Gastroesophageal sphincter (tissue), 4 donors: ENCODE data around the gene INTS11. TPM values are rescaled to one million over a fixed set of nuclear protein-coding genes. Genes with fewer than 3 reads are reported as not detected.
A peak's percentile ranks its signal among the peaks of the same experiment; 100 is the strongest.

ENCODE experiments used
- ATAC-seq: fragments of 150-250 bp; one replicate; pipeline ENCODE4 v1.9.1; 2016; ENCODE audit warnings: mild to moderate bottlenecking, moderate library complexity
- H3K27ac ChIP-seq, 4 donors: fragments of 200-600 bp; sonication (generic) in 3 of 4; 1 replicate in 3 of 4; 2 replicates in 1 of 4; pipeline ENCODE4 v1.5.1; 2016 to 2019
- H3K27me3 ChIP-seq: fragments of 200-600 bp; sonication (generic); one replicate; pipeline ENCODE4 v1.5.1; 2019
- H3K36me3 ChIP-seq, 2 donors: fragments of 200-600 bp; sonication (generic); one replicate each; pipeline ENCODE4 v1.5.1; 2019; ENCODE audit warnings: control low read depth in 1 of 2
- H3K4me1 ChIP-seq, 3 donors: fragments of 200-600 bp; sonication (generic); 1 replicate in 2 of 3; 2 replicates in 1 of 3; pipeline ENCODE4 v1.5.1; 2016 to 2019; ENCODE audit warnings: control low read depth in 2 of 3
- H3K4me3 ChIP-seq, 2 donors: fragments of 200-600 bp; sonication (generic); one replicate each; pipeline ENCODE4 v1.5.1; 2019; ENCODE audit warnings: mild to moderate bottlenecking in 1 of 2, moderate library complexity in 1 of 2
- H3K9me3 ChIP-seq, 3 donors: fragments of 200-600 bp; sonication (generic); one replicate each; pipeline ENCODE4 v1.5.1; 2017 to 2019; ENCODE audit warnings: control low read depth in 2 of 3
- EP300 ChIP-seq: sonication (generic); formaldehyde crosslinking; IDR thresholded peaks from one replicate; pipeline ENCODE4 v1.6.1; 2017; ENCODE audit warnings: antibody characterized with exemption, mild to moderate bottlenecking
- POLR2A ChIP-seq, 2 donors: fragments of 450-650 bp; IDR thresholded peaks; one replicate each; pipeline ENCODE4 v1.6.1; 2017; ENCODE audit warnings: antibody characterized with exemption in 2 of 2, mild to moderate bottlenecking in 2 of 2, moderate library complexity in 1 of 2
- POLR2AphosphoS5 ChIP-seq: sonication (generic); formaldehyde crosslinking; IDR thresholded peaks from one replicate; pipeline ENCODE4 v1.6.1; 2017; ENCODE audit warnings: antibody characterized with exemption
- whole genome bisulfite sequencing, 2 donors: methylation state at CpG; one replicate each; pipeline ENCODE4 v1.1.5; 2018; ENCODE audit warnings: low coverage in 1 of 2; 5-methylcytosine and 5-hydroxymethylcytosine counted together
- total RNA-seq, 4 donors: library from RNA; depleted of rRNA; stranded (reverse); fragments of >200 nt; gene quantifications; one replicate each; pipeline ENCODE4 v1.1.0, GENCODE V29; 2016
- TF ChIP-seq, protein P1 (sequence below), 4 experiments: fragments of 200-600 bp in 2 of 4; fragments of 450-650 bp in 2 of 4; sonication (generic) in 1 of 4; IDR thresholded peaks; one replicate each; pipeline ENCODE4 v1.5.1; 2017 to 2019; ENCODE audit warnings: antibody characterized with exemption in 4 of 4, mild to moderate bottlenecking in 2 of 4, moderate library complexity in 2 of 4

Gene INTS11
- total RNA-seq, 4 donors from 2014 or later = 62.0 to 119 (median 96.4) TPM

DNA sequence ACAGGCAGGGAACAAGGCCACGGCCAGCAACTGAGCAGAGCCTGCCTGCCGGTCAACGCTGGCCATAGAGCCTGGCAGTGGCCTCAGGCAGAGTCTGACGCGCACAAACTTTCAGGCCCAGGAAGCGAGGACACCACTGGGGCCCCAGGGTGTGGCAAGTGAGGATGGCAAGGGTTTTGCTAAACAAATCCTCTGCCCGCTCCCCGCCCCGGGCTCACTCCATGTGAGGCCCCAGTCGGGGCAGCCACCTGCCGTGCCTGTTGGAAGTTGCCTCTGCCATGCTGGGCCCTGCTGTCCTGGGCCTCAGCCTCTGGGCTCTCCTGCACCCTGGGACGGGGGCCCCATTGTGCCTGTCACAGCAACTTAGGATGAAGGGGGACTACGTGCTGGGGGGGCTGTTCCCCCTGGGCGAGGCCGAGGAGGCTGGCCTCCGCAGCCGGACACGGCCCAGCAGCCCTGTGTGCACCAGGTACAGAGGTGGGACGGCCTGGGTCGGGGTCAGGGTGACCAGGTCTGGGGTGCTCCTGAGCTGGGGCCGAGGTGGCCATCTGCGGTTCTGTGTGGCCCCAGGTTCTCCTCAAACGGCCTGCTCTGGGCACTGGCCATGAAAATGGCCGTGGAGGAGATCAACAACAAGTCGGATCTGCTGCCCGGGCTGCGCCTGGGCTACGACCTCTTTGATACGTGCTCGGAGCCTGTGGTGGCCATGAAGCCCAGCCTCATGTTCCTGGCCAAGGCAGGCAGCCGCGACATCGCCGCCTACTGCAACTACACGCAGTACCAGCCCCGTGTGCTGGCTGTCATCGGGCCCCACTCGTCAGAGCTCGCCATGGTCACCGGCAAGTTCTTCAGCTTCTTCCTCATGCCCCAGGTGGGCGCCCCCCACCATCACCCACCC is 6.9 kb upstream of the INTS11 start, which contains the start of gene TAS1R3:
TSS of gene TAS1R3 (plus strand) at position 213 of the 898 bp plus-strand sequence. CDS start at position 279, 66 bp downstream.
- Histone ChIP-seq H3K4me3 (no peak within 1 kb of the TSS), H3K36me3 (peaks cover 0 to 39% of the 10 kb centered on the region in 2 donors), H3K4me1 (peaks cover 0 to 27% (median 7%) of the 10 kb centered on the region in 3 donors), H3K27me3 (no peaks in the 10 kb centered on the region), H3K27ac (no peak within 1 kb of the TSS), H3K9me3 (no peaks in the 10 kb centered on the region)
- TF ChIP-seq POLR2AphosphoS5 (no peak), POLR2A (IDR thresholded peaks at IDR 0.05) (no peak), EP300 (no peak)
- TF ChIP-seq, protein P1, sequence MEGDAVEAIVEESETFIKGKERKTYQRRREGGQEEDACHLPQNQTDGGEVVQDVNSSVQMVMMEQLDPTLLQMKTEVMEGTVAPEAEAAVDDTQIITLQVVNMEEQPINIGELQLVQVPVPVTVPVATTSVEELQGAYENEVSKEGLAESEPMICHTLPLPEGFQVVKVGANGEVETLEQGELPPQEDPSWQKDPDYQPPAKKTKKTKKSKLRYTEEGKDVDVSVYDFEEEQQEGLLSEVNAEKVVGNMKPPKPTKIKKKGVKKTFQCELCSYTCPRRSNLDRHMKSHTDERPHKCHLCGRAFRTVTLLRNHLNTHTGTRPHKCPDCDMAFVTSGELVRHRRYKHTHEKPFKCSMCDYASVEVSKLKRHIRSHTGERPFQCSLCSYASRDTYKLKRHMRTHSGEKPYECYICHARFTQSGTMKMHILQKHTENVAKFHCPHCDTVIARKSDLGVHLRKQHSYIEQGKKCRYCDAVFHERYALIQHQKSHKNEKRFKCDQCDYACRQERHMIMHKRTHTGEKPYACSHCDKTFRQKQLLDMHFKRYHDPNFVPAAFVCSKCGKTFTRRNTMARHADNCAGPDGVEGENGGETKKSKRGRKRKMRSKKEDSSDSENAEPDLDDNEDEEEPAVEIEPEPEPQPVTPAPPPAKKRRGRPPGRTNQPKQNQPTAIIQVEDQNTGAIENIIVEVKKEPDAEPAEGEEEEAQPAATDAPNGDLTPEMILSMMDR (IDR thresholded peaks at IDR 0.05) = no peak
- WGBS, 2 donors = 75% methylated on average over 2 of the region's 41 CpGs; no CpG with 5 or more reads in 1 of the 2 donors
- ATAC-seq = no peak

DNA sequence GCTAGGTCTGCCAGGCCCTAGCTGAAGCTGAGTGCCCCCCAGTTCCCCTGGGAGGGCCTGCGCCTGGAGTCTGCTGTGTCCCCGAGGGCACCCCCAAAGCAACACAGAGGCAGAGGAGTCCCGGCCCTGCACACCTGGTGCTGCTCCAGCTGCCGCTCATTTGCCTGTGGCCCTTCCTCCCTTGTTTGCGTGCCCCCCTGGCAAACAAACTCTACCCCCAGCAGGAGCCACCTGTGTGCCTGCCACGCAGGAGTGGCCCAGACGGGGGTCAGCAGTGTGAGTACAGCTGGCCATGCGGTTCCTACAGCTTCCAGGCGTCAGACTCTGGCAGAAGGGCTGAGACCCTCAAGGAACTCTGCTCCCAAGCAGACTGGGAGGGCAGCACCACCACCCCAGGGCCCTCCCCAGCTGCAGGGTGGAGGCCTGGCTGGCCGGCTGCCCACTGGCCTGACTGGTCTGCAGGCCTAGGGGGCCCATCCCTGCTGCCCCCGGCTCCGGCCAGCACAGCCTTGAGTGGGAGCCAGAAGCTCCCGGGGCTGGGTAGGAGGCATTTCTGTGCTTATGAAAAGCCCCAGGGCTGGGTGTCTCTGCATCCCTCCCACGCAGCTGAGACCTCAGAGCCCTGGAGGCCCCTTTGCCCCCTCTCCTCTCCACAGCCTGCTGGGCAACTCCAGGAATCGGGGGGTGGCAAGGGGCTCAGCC is 6.1 kb upstream of the INTS11 start:
- Histone ChIP-seq H3K4me3 (no peak overlapping the region), H3K9me3 (no peaks in the 10 kb centered on the region), H3K4me1 (peaks cover 0 to 35% (median 14%) of the 10 kb centered on the region in 3 donors), H3K27me3 (no peaks in the 10 kb centered on the region), H3K27ac (no peak overlapping the region), H3K36me3 (peaks cover 0 to 31% of the 10 kb centered on the region in 2 donors)
- TF ChIP-seq POLR2A (IDR thresholded peaks at IDR 0.05) (no peak), EP300 (no peak), POLR2AphosphoS5 (no peak)
- TF ChIP-seq, protein P1 (IDR thresholded peaks at IDR 0.05) = no peak
- WGBS, 2 donors = 80% methylated on average over 1 of the region's 15 CpGs; no CpG with 5 or more reads in 1 of the 2 donors
- no peak for ATAC-seq

DNA sequence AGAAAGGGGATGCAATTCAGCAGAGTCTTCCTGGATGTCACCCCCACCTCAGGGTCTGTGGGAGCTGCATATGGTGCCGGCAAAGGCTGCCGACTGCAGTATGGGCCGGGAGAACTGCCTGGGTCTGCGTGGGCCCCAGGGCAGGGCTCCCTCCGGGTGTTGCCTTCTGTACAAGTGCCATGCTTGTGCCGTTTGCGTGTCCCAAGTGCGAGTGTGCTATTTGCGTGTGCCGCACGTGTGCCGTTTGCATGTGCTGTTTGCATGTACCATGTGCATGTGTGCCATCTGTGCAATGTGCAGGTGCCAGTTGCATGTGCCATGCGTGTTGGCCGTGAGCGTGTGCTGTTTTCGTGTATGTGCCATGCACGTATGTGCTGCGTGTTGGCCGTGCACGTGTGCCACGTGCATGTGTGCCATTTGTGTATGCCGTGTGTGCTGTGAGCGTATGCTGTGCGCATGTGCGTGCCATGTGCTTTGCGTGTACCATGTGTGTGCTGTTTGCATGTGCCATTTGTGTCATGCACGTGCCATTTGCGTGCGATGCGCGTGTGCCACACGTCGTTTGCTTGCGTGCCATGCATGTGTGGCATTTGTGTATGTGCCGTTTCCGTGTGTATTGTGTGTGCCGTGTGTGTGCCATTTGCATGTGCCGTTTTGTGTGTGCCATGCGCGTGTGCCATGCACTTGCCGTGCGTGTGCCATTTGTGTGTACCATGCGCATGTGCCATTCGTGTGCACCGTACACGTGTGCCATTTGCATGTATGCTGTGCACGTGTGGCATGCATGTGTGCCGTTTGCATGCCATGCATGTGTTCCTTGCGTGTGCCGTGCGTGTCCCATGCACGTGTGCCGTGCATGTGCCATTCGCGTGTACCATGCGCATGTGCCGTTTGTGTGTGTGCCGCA is 5.1 kb upstream of the INTS11 start:
- Histone ChIP-seq H3K27me3 (no peaks in the 10 kb centered on the region), H3K9me3 (no peaks in the 10 kb centered on the region), H3K4me3 (no peak overlapping the region), H3K4me1 (peaks cover 0 to 43% (median 20%) of the 10 kb centered on the region in 3 donors), H3K36me3 (peaks cover 0 to 29% of the 10 kb centered on the region in 2 donors), H3K27ac (no peak overlapping the region)
- no peak for ATAC-seq
- TF ChIP-seq, protein P1 (IDR thresholded peaks at IDR 0.05) = no peak
- peak; percentile 15 for TF ChIP-seq POLR2AphosphoS5
- 89 to 90% methylated on average over 28 to 39 of the region's 58 CpGs for WGBS, 2 donors

DNA sequence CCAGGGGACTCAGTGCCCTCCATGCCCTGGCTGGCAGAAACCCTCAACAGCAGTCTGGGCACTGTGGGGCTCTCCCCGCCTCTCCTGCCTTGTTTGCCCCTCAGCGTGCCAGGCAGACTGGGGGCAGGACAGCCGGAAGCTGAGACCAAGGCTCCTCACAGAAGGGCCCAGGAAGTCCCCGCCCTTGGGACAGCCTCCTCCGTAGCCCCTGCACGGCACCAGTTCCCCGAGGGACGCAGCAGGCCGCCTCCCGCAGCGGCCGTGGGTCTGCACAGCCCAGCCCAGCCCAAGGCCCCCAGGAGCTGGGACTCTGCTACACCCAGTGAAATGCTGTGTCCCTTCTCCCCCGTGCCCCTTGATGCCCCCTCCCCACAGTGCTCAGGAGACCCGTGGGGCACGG is 3.8 kb upstream of the INTS11 start:
- no peak for ATAC-seq
- no CpG with 5 or more reads among the region's 15 CpGs for WGBS, 2 donors
- H3K4me3 ChIP-seq = no peak overlapping the region
- no peaks in the 10 kb centered on the region for H3K9me3 ChIP-seq
- peaks cover 0 to 51% (median 23%) of the 10 kb centered on the region in 3 donors for H3K4me1 ChIP-seq
- no peak overlapping the region for H3K27ac ChIP-seq
- H3K27me3 ChIP-seq = no peaks in the 10 kb centered on the region
- TF ChIP-seq, protein P1 (IDR thresholded peaks at IDR 0.05) = no peak
- TF ChIP-seq POLR2AphosphoS5 = no peak
- TF ChIP-seq EP300 = no peak
- TF ChIP-seq POLR2A (IDR thresholded peaks at IDR 0.05) = no peak
- H3K36me3 ChIP-seq = peaks cover 0 to 29% of the 10 kb centered on the region in 2 donors
